HG03159 (cell line): Measurements from ENCODE around the gene MYO1F.
A peak's percentile ranks its signal among the peaks of the same experiment; 100 is the strongest.

Experiments used
- ATAC-seq: cut with Tn5 transposase; IDR thresholded peaks from one replicate; pipeline ENCODE4 v1.9.1; 2021; ENCODE audit warnings: mild to moderate bottlenecking, moderate library complexity; ENCODE audit not compliant: unreplicated experiment

Gene MYO1F

DNA sequence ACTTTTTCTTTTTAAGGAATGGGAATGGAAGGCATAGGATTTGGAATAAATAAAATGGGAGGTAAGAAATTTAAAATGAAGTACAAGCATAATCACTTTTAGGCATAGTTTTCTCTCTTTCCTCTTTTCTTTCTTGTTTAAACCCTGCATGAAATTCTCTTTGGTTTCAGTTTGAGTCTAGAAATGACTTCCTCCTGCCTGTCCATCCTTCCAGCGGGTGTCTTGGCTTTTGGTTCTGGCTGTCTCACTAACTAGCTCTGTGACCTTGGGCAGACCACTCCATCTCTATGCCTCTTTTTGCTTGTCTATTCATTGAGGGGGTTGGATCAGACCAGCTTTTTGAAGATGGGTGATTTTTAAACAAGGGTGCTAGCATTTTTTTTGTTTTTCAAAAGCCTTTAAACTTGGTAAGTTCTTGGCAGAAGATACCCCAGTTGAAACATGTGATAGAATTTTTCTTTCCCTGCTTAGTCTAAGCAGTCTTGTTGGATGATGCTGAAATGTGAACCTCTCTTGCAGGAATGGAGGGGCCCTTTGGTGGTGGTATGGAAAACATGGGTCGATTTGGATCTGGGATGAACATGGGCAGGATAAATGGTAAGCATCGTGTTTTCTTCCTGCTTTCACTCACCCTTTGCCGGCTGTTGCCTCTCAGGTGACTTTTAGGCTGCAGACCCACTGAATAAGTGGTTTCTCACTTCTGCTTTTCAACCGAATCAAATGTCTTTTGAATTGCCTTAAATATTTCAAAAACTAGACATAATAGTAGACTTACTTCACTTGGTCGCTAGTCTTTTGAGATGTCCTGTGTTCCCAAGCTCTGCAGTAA, 103.4 kb downstream of the MYO1F start:
- peak; percentile 75 for ATAC-seq
